NT2/D1 (cell line): ENCODE data around the gene PCA3.

ENCODE experiments used
- SUZ12 ChIP-seq: IDR thresholded peaks from 2 replicates; pipeline ENCODE4 v1.6.1; 2011; ENCODE audit not compliant: insufficient read length, insufficient read depth; ENCODE audit errors: extremely low read depth
- YY1 ChIP-seq: IDR thresholded peaks from 2 replicates; pipeline ENCODE4 v1.6.1; 2011; ENCODE audit not compliant: insufficient read length, insufficient read depth
- ZNF274 ChIP-seq: IDR thresholded peaks from 2 replicates; pipeline ENCODE4 v1.6.1; 2011; ENCODE audit warnings: mild to moderate bottlenecking, low read depth, low read length

GRCh38 chr9:76717613-76718012 lies 46.6 kb upstream of the PCA3 start:
- TF ChIP-seq YY1 (no peak), ZNF274 (no peak), SUZ12 (no peak)
